DMS 273 (cell line): ENCODE results near the gene TMEM50B.
"Not testable (repeated sequence)": the region's sequence is repeated elsewhere in the genome, so short reads cannot be mapped to it uniquely, and the experiment has no call there.

Experiments
- DNase-seq: peaks from one replicate; lab custom pipeline; 2025; ENCODE audit not compliant: unreplicated experiment; lab: John Stamatoyannopoulos, UW

The TMEM50B gene

DNA sequence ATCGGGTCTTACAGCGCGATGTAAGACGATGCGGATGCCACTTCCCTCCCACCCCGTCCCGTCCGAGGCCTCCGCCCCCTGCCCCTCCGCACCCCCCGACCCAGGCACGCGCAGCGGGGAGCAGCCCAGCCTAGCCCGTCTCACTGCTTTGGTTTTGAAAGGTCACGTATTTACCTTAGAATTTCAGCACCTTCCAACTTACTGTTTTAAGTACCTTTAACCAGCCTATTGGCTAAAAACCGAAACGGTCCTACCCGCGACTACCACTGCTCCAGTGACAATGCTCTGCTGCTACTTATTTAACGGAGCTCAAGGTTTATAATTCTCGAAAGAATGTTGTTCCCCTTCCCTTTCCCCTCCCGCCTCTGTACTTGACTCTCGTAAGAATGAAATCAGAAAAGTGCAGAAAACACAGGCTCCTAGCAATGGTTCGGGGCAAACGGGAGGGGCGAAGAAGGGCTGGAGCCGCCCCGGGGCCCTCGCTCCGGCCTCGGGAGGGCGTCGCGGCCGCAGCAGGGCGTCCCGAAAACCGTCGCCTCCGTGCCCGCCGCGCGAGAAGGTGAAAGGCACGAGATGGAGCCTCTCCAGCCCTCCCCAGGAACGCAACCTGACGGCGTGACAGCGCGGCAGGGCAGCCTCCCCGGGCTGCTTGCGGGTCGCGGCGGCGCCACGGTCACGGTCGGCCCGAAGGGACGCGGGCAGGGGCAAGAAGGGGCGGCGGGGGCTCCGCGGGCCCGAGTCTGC, 667 bp downstream of the TMEM50B start:
- peak; percentile 73 for DNase-seq

DNA sequence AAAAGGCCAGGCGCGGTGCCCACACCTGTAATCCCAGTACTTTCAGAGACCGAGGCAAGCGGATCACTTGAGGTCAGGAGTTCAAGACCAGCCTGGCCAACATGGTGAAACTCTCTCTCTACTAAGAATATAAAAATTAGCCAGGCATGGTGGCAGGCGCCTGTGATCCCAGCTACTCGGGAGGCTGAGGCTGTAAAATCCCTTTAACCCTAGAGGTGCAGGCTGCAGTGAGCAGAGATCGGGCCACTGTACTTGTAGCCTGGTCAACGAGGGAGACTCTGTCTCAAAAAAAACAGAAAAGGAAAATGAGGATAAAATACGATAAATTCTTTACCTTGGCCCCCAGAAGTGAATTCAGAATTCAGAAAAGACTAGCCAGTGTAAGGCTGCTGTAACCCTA, 1.6 kb downstream of the TMEM50B start:
- DNase-seq, result no peak

DNA sequence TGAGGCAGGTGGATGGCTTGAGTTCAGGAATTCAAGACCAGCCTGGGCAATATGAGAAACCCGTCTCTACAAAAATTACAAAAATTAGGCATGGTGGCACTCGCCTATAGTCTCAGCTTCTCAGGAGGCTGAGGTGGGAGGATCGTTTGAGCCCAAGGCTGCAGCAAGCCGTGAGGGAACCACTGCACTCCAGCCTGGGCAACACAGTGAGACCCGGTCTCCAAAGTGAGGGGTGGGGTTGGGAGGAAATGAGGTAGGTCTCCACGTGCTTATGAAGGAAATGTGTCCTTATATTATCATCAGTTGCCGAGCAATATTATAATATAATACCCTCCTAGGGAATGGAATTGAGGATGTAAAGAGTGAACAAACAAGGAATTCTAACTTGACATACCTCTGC, 2.7 kb downstream of the TMEM50B start:
- no peak for DNase-seq

DNA sequence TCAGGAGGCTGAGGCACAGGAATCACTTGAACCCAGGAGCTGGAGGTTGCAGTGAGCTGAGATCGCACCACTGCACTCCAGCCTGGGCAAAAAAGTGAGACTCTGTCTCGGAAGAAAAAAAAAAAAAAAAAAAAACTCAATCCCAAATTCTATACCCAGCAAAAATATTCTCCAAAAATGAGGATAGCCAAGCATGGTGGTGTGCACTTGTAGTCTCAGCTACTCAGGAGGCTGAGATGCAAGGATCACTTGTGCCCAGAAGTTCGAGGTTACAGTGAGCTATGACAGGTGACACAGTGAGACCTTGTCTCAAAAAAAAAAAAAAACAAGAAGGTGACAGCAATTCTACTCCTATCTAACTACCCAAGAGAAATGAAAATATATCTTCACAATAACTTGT, 6.4 kb downstream of the TMEM50B start:
- no peak for DNase-seq

DNA sequence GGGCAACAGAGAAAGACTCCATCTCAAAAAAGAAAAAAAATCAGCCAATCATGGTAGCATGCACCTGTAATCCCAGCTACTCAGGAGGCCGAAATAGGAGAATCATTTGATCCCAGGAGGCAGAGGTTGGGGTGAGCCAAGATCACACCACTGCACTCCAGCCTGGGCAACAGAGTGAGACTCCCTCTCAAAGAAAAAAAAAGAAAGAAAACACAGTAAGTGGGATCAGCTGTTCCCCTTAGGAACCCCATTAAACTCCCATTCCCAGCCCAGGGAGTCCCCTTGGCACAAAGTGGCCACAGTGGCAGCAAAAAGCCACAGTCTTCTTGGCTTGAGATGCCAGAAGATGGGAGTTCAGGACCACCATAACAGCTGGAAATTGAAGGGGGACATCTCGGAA, 9.1 kb downstream of the TMEM50B start:
- no peak for DNase-seq

DNA sequence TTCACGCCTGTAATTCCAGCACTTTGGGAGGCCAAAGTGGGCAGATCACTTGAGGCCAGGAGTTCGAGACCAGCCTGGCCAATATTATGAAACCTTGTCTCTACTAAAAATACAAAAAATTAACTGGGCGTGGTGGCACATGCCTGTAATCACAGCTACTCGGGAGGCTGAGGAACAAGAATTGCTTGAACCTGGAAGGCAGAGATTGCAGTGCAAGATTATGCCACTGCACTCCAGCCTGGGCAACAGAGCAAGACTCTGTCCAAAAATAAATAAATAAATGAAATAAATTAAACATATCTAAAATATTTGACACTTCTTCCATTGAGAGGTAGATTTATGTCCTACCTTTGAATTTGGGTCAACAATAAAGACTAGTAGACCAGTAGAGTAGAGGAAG, 10.6 kb downstream of the TMEM50B start:
- not testable (repeated sequence) for DNase-seq

DNA sequence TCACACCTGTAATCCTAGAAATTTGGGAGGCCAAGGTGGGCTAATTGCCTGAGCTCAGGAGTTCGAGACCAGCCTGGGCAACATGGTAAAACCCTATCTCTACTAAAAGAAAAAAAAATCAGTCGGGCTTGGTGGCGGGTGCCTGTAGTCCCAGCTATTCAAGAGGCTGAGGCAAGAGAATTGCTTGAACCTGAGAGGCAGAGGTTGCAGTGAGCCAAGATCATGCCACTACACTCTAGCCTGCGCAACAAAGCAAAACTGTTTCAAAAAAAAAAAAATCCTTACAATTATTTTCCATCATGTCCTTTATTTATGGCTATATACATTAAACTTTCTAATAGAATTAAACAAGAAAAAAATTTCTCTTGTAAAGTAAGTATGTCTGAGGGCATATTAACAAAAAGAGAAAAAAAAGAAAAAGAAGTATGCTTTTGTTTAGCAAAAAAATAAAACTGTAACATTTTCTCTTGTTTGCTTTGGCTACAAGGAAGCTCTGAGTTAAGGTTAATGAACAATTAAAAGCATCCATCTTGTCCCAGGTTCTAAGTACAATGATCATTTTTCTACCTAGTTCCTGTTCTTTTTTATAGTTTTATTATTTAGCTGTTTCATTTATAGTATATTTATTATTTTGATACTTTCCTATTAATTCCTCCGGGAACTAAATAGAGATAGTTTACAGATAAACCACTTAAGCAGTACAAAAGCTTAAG, 18.1 kb downstream of the TMEM50B start:
- no peak for DNase-seq

DNA sequence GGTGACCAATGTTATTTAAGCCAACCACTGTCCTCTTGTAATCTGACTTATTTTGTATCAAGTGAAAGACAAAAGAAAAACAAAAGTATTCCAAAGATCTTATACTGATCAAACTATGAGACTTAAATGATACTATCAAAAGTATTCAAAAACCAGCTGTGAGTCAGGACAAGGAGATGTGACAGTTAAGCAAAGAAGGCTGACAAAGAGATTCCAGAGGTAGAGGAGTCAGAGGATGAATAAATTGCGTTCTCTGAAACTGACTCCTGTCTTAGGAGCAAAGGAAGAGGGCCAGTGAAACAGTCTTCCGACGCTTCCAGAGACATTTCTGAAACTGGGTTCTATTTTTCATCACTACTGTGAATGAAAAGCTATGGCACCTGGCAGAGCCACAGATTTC, 20.9 kb downstream of the TMEM50B start:
- no peak for DNase-seq

DNA sequence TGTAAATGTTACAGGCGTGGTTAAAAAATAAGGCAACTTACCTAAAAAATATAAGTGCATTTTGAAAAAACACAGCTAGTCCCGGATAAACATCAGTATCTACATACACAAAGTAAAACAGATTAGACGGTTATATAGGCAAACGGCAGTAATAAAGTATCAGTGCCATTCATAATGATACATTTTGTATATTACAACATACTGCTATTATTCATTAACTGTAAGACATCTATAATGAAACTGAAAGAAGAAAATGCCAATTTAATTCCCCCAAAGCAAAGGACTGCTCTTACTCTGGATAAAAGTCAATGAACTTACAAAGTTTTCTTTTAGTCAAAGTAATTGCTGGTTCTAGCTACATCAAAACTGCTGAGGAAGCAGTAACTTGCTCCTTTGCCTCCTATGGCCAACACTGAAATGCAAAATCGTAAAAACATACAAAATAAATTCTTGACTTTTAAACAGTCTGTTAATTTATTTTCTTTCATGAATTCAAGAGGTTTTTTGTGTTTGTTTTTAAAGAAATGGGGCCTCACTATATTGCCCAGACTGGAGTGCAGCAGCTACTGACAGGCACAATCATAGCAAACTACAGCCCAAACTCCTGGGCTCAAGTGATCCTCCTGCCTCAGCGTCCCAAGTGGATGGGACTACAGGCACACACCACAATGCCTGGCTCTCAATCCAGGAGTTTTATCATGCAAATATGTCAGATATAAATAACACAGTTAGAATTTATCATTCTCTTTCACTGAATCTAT, 23.9 kb downstream of the TMEM50B start:
- no peak for DNase-seq

DNA sequence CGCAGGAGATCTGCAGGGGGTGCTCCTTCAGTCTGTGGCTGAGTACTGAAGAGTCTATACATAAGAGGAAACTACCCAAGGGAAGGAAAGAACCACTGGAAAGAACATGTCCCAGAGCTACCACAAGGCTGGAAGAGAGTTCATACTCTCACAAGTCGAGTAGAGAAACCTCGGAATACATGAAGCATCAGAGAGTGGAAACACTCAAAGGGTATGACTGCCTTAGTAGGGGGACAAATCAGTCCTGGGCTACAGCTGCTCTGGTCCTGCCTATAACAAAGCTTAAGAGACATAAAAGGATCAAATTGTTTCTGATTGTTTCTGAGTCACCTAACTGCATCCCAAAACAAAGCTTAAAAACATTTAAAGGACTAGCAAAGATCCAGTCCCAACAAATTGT, 27.4 kb downstream of the TMEM50B start:
- no peak for DNase-seq

DNA sequence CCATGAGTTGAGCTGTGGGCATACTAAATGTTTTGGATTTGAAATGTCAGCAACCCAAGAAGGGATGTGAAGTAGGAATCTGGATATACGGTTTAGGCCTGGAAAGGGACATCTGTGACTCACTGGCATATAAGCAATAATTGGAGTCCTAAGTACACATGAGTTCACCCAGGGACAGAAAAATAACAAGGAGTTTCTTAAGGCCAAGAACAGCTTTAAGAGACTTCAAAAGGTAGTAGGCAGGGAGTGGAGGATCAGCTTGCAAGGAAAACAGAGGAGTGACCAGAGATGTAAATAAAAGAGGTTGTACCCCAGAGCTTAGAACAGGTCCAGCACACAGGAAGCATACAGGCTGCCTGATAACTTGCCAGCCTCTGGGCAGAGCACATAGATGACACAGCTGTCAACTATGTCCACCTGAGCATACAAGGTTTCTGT, 28.1 kb downstream of the TMEM50B start:
- DNase-seq, result no peak

DNA sequence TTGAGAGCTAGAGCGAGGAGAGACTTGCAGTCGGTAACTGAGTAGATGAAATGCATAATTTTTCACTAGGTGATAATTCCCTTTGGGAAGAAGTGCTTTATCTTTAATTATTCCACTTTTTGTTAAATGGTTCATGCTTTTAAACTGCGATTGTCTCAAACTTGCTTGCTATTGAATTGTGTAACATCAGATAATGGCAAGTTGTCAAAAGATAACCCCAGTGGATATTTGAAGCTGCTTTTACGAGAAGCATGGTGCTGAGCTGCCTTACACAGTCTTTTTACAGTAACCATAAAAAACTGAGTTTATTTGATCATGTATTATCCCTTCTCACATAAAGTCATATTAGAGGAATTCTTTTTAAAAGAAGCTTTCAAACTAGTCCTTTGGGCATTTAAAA, 30.2 kb downstream of the TMEM50B start:
- DNase-seq, result no peak

DNA sequence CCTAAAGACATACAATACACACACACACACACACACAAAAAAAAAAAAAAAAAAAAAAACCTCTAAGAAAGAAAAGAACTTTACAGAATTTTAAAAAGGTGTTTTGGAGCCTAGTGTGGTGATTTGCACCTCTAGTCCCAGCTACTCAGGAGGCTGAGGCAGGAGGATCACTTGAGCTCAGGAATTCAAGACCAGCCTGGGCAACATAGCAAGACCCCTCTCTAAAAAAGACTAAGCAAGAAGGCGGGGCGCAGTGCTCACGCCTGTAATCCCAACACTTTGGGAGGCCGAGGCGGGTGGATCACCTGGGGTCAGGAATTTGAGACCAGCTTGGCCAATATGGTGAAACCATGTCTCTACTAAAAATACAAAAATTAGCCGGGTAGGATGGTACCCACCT, 33.2 kb downstream of the TMEM50B start:
- not testable (repeated sequence) for DNase-seq

DNA sequence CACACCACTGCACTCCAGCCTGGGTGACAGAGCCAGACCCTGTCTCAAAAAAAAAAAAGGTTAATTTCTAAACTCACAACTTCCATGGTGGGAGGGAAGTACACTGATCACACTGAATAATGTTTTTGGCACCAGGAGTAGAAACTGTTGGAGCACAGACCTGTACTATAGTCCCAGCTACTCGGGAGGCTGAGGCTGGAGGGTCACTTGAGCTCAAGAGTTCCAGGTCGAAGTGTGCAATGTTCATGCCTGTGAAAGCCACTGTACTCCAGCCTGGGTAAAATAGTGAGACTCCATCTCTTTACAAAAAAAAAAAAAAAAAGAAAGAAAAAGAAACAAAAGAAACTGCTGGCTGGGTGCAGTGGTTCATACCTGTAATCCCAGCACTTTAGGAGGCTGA, 35.3 kb downstream of the TMEM50B start:
- no peak for DNase-seq

DNA sequence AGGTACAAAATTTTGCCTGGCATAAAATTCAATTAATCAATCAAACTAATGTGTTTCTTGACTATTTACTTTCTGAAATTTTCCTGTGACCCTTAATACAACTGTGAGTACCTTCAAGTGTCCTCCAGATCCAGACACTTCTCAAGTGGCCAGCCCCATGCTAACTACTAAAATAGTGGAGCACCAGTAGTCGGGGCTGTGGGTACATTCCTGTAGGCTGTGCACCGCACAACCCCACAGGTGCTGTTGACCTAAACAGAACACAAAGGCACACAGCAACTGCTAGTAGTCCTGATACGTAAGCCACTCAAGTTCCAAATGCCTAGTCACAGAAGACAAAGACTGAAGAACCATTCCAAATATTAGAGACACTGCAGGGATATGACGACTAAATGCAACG, 36.6 kb downstream of the TMEM50B start:
- DNase-seq, result no peak

DNA sequence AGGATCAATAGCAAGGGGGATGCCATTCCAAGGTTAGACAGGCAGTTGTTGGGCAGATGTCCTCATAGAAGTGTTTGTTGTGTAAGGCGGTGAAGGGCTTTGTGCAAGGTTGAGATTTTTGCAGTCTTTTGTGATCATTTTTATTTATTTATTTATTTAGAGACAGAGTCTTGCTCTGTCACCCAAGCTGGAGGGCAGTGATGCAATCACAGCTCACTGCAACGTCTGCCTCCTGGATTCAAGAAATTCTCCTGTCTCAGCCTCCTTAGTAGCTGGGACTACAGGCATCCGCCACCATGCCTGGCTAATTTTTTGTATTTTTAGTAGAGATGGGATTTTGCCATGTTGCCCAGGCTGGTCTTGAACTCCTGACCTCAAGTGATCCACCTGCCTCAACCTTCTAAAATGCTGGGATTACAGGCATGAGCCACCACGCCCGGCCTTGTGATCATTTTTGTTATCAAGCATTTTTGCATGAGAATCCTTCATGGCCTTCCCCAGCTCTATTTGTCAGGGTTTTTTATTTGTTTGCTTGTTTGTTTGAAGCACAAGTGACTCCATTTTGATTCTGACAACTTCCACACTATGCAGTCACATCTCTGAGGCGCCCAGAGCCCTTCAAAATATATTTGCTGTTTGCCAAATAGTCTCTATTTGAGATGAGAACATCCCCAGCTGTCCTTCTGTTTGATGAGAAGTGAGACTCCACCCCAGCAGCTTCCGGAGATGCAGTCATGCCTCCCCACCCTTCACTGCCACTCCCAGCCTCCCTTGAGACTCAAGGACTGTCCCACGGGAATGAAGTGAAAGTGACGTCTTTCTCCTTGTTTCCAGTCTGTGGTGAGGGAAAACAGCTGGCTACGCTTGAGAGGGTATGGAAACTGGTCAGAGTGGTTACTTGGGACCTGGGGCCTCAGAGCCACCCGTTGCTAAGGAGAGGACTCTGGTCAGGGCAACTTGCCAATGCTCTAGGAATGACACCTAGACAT, 38.0 kb downstream of the TMEM50B start:
- DNase-seq, result peak; percentile 46

DNA sequence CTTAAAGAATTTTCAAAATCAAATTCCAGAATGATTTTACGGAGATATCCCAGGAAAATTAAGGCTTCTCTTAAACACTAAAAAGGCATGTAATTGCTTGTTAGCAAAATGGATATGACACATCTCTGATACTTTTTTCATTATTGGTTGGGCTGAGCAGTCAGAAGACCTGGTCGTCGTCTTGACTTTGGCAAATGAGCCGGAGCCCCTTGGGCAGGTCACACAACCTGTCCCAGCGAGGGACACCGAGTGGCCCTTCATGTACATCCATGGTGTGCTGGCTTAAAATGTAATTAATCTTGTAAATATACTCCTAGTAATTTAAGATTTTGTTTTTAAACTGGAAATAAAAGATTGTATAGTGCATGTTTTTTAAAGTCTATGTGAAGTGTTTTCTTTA, 42.6 kb downstream of the TMEM50B start:
- DNase-seq, result no peak

DNA sequence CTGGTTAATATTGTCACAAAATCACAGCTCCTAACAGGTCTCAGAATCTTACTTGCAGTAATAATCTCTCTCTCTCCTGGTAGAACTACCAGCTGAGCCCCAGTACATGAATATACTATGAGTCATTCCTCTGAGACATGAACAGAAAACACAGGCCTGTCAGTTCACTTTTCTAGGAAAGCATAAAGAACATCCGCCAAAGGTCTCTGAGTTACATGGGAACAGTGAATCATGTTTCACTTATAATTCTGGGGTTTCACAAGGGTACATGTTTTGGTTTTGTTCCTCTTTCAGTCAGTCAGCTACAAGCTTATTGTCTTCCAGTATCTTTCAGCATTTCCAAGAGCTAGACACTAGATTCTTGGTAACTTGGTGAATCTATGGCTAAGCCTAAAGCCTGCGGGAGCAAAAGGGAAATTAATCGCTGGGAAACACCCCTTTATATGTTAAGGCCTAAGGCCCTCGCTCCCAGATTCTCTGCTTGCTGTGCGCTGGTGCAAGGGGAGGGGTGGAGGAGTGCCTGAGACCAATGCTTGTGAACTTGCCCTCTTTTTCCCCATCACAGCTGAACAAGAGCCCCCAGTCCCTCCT, 44.9 kb downstream of the TMEM50B start:
- DNase-seq, result no peak

DNA sequence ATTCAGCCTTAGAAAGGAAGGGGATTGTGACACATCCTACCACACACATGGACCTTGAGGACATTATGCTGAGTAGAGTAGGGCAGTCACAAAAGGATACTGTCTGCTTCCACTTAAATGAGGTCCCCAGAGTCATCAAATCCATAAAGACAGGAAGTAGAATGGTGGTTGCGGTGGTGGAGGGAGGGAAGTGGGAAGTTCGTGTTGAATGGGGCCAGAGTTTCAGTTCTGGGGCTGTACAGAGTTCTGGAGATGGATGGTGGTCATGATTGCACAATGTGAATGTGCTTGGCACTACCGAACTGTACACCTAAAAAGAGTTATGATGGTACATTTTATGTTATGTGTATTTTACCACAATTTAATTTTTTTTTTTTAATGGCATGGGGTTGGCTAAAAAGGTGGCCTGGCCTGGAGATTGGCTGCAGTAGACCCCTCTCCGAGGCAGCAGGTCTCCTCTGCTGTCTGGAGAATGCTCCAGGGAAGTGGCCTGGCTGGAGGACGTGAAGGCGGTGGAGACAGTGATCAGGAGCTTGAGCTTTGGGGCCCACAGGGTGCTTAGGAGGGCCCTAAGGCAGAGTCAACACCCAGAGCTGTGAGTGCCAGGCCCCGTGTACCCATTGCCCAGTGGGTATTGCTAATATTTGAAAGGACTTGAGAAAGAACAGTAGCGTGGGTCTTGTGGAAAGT, 46.2 kb downstream of the TMEM50B start:
- no peak for DNase-seq

DNA sequence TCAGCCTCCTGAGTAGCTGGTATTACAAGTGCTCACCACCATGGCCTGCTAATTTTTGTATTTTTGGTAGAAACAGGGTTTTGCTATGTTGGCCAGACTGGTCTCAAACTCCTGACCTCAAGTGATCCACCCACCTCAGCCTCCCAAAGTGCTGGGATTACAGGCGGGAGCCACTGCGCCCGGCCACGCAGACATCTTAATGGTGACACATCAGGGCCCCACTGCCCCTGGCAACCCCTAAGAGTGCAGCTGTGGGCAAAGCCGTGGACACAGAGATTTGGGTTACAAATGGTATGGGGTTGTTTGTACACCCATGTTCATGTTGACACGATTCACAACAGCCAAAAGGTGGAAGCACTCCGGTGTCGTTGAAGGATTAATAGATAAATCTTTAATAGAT, 46.8 kb downstream of the TMEM50B start:
- no peak for DNase-seq
